Measurements from ENCODE around the gene TFAP2E.

- TF ChIP-seq POLR2A (IDR thresholded peaks at IDR 0.05) (no peak), POLR2AphosphoS5 (IDR thresholded peaks at IDR 0.05) (no peak), EP300 (IDR thresholded peaks at IDR 0.05) (no peak)
- TF ChIP-seq, protein P1, sequence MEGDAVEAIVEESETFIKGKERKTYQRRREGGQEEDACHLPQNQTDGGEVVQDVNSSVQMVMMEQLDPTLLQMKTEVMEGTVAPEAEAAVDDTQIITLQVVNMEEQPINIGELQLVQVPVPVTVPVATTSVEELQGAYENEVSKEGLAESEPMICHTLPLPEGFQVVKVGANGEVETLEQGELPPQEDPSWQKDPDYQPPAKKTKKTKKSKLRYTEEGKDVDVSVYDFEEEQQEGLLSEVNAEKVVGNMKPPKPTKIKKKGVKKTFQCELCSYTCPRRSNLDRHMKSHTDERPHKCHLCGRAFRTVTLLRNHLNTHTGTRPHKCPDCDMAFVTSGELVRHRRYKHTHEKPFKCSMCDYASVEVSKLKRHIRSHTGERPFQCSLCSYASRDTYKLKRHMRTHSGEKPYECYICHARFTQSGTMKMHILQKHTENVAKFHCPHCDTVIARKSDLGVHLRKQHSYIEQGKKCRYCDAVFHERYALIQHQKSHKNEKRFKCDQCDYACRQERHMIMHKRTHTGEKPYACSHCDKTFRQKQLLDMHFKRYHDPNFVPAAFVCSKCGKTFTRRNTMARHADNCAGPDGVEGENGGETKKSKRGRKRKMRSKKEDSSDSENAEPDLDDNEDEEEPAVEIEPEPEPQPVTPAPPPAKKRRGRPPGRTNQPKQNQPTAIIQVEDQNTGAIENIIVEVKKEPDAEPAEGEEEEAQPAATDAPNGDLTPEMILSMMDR (IDR thresholded peaks at IDR 0.05): no peak
These were observed 46.4 kb downstream of the TFAP2E start for GRCh38 chr1:35619237-35620121.

Measured in sigmoid colon (tissue), 4 donors.